Measurements from ENCODE around the gene TCEAL7.
A peak's percentile ranks its signal among the peaks of the same experiment; 100 is the strongest.

Gene TCEAL7

DNA sequence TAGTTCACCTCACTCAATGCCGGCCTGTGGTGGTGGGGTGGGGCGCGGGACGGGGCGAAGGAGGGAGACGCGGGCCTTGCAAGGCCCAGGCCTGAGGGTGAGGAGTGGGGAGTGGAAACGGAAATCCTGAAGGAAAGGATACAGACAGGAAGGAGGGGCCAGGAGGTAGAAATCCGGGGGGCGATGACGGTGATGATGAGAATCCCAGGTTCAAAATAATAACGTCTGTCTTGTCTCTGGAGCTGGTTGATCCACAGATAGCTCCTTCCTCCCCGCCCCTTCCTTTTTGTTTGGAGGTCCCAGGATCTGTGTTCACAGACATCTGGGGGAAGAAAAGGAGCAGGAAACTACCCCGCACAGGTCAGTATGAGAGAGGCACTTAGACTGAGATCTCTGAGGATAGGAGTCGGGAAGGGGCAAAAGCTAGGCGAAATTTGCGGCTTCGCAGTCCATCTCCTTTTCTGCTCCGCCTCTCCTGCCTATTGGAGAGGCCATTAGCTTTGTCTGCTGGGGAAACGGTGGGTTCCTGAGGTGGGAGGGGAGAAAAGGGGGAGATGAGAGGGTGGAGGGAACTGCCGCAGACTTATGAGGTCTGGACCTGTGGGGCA lies 746 bp downstream of the TCEAL7 start:
- Histone ChIP-seq H2AFZ (ENCODE audit: low read length) (no peak overlapping the region), H3K27me3 (ENCODE audit: insufficient read depth, low read length, poor library complexity, severe bottlenecking) (no peaks in the 10 kb centered on the region), H3K36me3 (ENCODE audit: insufficient read depth, low read length) (no peaks in the 10 kb centered on the region), H3K79me2 (ENCODE audit: insufficient read depth, low read length) (no peaks in the 10 kb centered on the region), H3K4me1 (ENCODE audit: insufficient read depth, low read length, poor library complexity, severe bottlenecking) (no peaks in the 10 kb centered on the region), H3F3A (ENCODE audit: low read depth) (no peaks in the 10 kb centered on the region), H3K4me3 (ENCODE audit: low read length, poor library complexity, severe bottlenecking) (no peak overlapping the region), H4K20me1 (ENCODE audit: insufficient read depth, low read length, poor library complexity, severe bottlenecking) (no peaks in the 10 kb centered on the region), H3K9me3 (ENCODE audit: insufficient read depth, low read depth, low read length) (no peaks in the 10 kb centered on the region), H3K9me2 (replicated peaks; ENCODE audit: low read depth, low read length) (no peaks in the 10 kb centered on the region), H3K4me2 (ENCODE audit: low read depth, low read length, poor library complexity, severe bottlenecking) (no peak overlapping the region), H3K9ac (ENCODE audit: low read depth, low read length, poor library complexity, severe bottlenecking) (no peak overlapping the region)
- no peak for TF ChIP-seq EZH2phosphoT487 (IDR thresholded peaks at IDR 0.05; ENCODE audit: borderline replicate concordance)
- TF ChIP-seq, protein P1, sequence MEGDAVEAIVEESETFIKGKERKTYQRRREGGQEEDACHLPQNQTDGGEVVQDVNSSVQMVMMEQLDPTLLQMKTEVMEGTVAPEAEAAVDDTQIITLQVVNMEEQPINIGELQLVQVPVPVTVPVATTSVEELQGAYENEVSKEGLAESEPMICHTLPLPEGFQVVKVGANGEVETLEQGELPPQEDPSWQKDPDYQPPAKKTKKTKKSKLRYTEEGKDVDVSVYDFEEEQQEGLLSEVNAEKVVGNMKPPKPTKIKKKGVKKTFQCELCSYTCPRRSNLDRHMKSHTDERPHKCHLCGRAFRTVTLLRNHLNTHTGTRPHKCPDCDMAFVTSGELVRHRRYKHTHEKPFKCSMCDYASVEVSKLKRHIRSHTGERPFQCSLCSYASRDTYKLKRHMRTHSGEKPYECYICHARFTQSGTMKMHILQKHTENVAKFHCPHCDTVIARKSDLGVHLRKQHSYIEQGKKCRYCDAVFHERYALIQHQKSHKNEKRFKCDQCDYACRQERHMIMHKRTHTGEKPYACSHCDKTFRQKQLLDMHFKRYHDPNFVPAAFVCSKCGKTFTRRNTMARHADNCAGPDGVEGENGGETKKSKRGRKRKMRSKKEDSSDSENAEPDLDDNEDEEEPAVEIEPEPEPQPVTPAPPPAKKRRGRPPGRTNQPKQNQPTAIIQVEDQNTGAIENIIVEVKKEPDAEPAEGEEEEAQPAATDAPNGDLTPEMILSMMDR (conservative IDR thresholded peaks at IDR 0.05; ENCODE audit: low read length), result no peak

DNA sequence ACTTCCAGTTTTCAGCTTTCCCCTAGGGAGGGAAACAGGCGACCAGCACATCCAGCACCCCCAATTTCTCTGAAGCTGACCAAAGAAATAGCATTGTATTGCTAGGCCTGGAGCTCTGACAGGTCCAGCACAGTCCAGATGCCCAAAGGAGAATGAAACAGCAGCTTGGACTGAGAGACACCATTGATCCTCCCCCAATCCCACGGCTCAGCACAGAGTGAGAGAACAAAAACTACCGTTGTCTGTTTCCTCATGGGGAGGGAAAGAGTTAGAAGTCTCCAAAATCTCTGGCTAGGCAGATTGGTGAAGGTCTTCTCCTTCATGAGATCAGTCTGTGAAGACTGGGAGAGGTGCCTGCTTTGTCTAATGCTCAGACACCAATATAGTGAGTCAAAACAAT lies 8.6 kb downstream of the TCEAL7 start:
- H3K4me1 ChIP-seq (ENCODE audit: insufficient read depth, low read length, poor library complexity, severe bottlenecking), result no peaks in the 10 kb centered on the region
- H3K9me3 ChIP-seq (ENCODE audit: insufficient read depth, low read depth, low read length), result no peaks in the 10 kb centered on the region
- H3K4me3 ChIP-seq (ENCODE audit: low read length, poor library complexity, severe bottlenecking), result no peak overlapping the region
- no peak overlapping the region for H3K9ac ChIP-seq (ENCODE audit: low read depth, low read length, poor library complexity, severe bottlenecking)
- no peaks in the 10 kb centered on the region for H3K9me2 ChIP-seq (replicated peaks; ENCODE audit: low read depth, low read length)
- no peaks in the 10 kb centered on the region for H3K79me2 ChIP-seq (ENCODE audit: insufficient read depth, low read length)
- H3K36me3 ChIP-seq (ENCODE audit: insufficient read depth, low read length), result no peaks in the 10 kb centered on the region
- no peaks in the 10 kb centered on the region for H3K27me3 ChIP-seq (ENCODE audit: insufficient read depth, low read length, poor library complexity, severe bottlenecking)
- H3F3A ChIP-seq (ENCODE audit: low read depth), result no peaks in the 10 kb centered on the region
- no peak overlapping the region for H2AFZ ChIP-seq (ENCODE audit: low read length)
- no peaks in the 10 kb centered on the region for H4K20me1 ChIP-seq (ENCODE audit: insufficient read depth, low read length, poor library complexity, severe bottlenecking)
- H3K4me2 ChIP-seq (ENCODE audit: low read depth, low read length, poor library complexity, severe bottlenecking), result no peak overlapping the region
- TF ChIP-seq, protein P1 (conservative IDR thresholded peaks at IDR 0.05; ENCODE audit: low read length), result no peak
- TF ChIP-seq EZH2phosphoT487 (IDR thresholded peaks at IDR 0.05; ENCODE audit: borderline replicate concordance), result no peak

DNA sequence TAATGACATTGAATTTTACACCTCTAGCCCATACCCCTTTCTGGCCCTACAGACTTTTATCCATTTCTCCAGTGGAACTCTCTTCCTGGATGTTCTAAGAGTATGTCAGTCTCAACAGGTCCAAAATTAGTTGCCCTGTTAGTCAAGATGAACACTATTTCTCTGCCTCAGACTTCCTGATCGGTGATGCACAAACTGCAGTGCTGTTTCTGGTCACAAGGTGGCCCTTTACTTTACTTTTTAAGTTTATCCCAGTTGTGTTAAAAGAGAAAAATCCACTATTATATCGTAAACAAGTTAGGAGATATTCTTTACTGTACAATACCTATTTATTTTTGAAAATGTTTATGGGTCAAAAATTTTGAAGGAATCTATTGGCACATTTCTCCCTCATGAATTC lies 13.1 kb downstream of the TCEAL7 start:
- no peaks in the 10 kb centered on the region for H3K9me3 ChIP-seq (ENCODE audit: insufficient read depth, low read depth, low read length)
- peaks cover 7% of the 10 kb centered on the region for H3K4me1 ChIP-seq (ENCODE audit: insufficient read depth, low read length, poor library complexity, severe bottlenecking)
- no peak overlapping the region for H3K4me3 ChIP-seq (ENCODE audit: low read length, poor library complexity, severe bottlenecking)
- H3K4me2 ChIP-seq (ENCODE audit: low read depth, low read length, poor library complexity, severe bottlenecking), result no peak overlapping the region
- H3K36me3 ChIP-seq (ENCODE audit: insufficient read depth, low read length), result no peaks in the 10 kb centered on the region
- H3K79me2 ChIP-seq (ENCODE audit: insufficient read depth, low read length), result no peaks in the 10 kb centered on the region
- H4K20me1 ChIP-seq (ENCODE audit: insufficient read depth, low read length, poor library complexity, severe bottlenecking), result no peaks in the 10 kb centered on the region
- no peaks in the 10 kb centered on the region for H3K27me3 ChIP-seq (ENCODE audit: insufficient read depth, low read length, poor library complexity, severe bottlenecking)
- peak overlapping the region; percentile 75 for H2AFZ ChIP-seq (ENCODE audit: low read length)
- no peaks in the 10 kb centered on the region for H3K9me2 ChIP-seq (replicated peaks; ENCODE audit: low read depth, low read length)
- no peak overlapping the region for H3K9ac ChIP-seq (ENCODE audit: low read depth, low read length, poor library complexity, severe bottlenecking)
- no peak for TF ChIP-seq EZH2phosphoT487 (IDR thresholded peaks at IDR 0.05; ENCODE audit: borderline replicate concordance)
- TF ChIP-seq, protein P1 (conservative IDR thresholded peaks at IDR 0.05; ENCODE audit: low read length), result peak; percentile 67
- H3F3A ChIP-seq (ENCODE audit: low read depth), result no peaks in the 10 kb centered on the region
